GM23248 (cell line): ENCODE results near the gene HOXA9. TPM values are rescaled to one million over a fixed set of nuclear protein-coding genes. Genes with fewer than 3 reads are reported as not detected.

Experiments
- DNase-seq: peaks from one replicate; pipeline ENCODE4 v3.0.0-alpha.2; 2015
- H2AFZ ChIP-seq: fragments of 200-600 bp; sonication (generic); 2 replicates; pipeline ENCODE4 v1.6.1; 2016; ENCODE audit warnings: antibody characterized with exemption
- H3F3A ChIP-seq: fragments of 200-600 bp; sonication (generic); 2 replicates; pipeline ENCODE4 v1.6.1; 2016; ENCODE audit warnings: mild to moderate bottlenecking, antibody characterized with exemption, mixed run types; ENCODE audit not compliant: insufficient read depth
- H3K27ac ChIP-seq: fragments of 200-600 bp; sonication (generic); 2 replicates; pipeline ENCODE4 v1.5.1; 2016; ENCODE audit warnings: mild to moderate bottlenecking
- H3K27me3 ChIP-seq: fragments of 200-600 bp; sonication (generic); replicated peaks from 2 replicates; pipeline ENCODE4 v1.6.1; 2016; ENCODE audit warnings: mild to moderate bottlenecking; ENCODE audit not compliant: insufficient read depth
- H3K36me3 ChIP-seq: fragments of 200-600 bp; sonication (generic); 2 replicates; pipeline ENCODE4 v1.6.1; 2016; ENCODE audit warnings: low read depth, mild to moderate bottlenecking
- H3K4me1 ChIP-seq: fragments of 200-600 bp; sonication (generic); 2 replicates; pipeline ENCODE4 v1.6.1; 2016; ENCODE audit warnings: mild to moderate bottlenecking; ENCODE audit not compliant: insufficient read depth
- H3K4me2 ChIP-seq: fragments of 200-600 bp; sonication (generic); one replicate; pipeline ENCODE4 v1.6.1; 2016; ENCODE audit warnings: mild to moderate bottlenecking; ENCODE audit not compliant: unreplicated experiment
- H3K4me3 ChIP-seq: fragments of 200-600 bp; sonication (generic); 2 replicates; pipeline ENCODE4 v1.5.1; 2016; ENCODE audit warnings: mild to moderate bottlenecking
- H3K79me2 ChIP-seq: fragments of 200-600 bp; sonication (generic); 2 replicates; pipeline ENCODE4 v1.6.1; 2016; ENCODE audit warnings: mild to moderate bottlenecking; ENCODE audit not compliant: insufficient read depth
- H3K9ac ChIP-seq: fragments of 200-600 bp; sonication (generic); 2 replicates; pipeline ENCODE4 v1.6.1; 2016; ENCODE audit warnings: mild to moderate bottlenecking
- H3K9me2 ChIP-seq: fragments of 200-600 bp; sonication (generic); 2 replicates; pipeline ENCODE4 v1.6.1; 2016; ENCODE audit warnings: mixed run types, mild to moderate bottlenecking, moderate library complexity; ENCODE audit not compliant: insufficient read depth
- H3K9me3 ChIP-seq: fragments of 200-600 bp; sonication (generic); one replicate; pipeline ENCODE4 v1.6.1; 2017; ENCODE audit warnings: low read depth
- H4K20me1 ChIP-seq: fragments of 200-600 bp; sonication (generic); 2 replicates; pipeline ENCODE4 v1.6.0; 2016; ENCODE audit not compliant: insufficient read depth
- EZH2 ChIP-seq: fragments of 200-600 bp; sonication (generic); IDR thresholded peaks from 2 replicates; pipeline ENCODE4 v1.6.1; 2018; ENCODE audit warnings: antibody characterized with exemption, mild to moderate bottlenecking; ENCODE audit not compliant: insufficient read depth, poor library complexity, severe bottlenecking
- EZH2phosphoT487 ChIP-seq: fragments of 200-600 bp; sonication (generic); IDR thresholded peaks from 2 replicates; pipeline ENCODE4 v1.6.1; 2018; ENCODE audit warnings: antibody characterized with exemption, moderate library complexity, mild to moderate bottlenecking, low read depth; ENCODE audit not compliant: insufficient read depth
- WGBS, 2 experiments: methylation state at CpG; one replicate each; pipeline ENCODE4 v1.1.6; 2015 to 2017; ENCODE audit warnings: low lambda C conversion rate in 2 of 2, low coverage in 1 of 2; ENCODE audit errors: missing lambda C conversion rate in 2 of 2; 5-methylcytosine and 5-hydroxymethylcytosine counted together
- in situ Hi-C: fragments of 300-500 bp; cut with MboI; formaldehyde crosslinking; loops from 2 replicates; pipeline ENCODE4 v1.15.0; 2020
- polyA plus RNA-seq: library from polyadenylated mRNA; unstranded; fragments of >200 nt; fragmentation: Nextera tagmentation; extraction: Ambion mirVana; gene quantifications from 2 replicates; pipeline ENCODE4 v1.2.1, GENCODE V29; 2016
- total RNA-seq: library from RNA; depleted of rRNA; stranded (reverse); fragments of >200 nt; shearing (Covaris generic); gene quantifications from 2 replicates; pipeline ENCODE4 v1.2.3, GENCODE V29; 2014

The HOXA9 gene
- total and polyA plus RNA-seq, 2 experiments from 2014 or later = 28.3 to 43.7 TPM

GRCh38 chr7:27204851-27205322, 39.5 kb upstream of the HOXA9 start:
- H2AFZ ChIP-seq = peak overlapping the region; percentile 76
- WGBS, 2 experiments = 11% methylated on average over 40 to 41 of the region's 41 CpGs

GRCh38 chr7:27203964-27204594, 38.7 kb upstream of the HOXA9 start:
- Histone ChIP-seq H3K9me3 (no peaks in the 10 kb centered on the region), H2AFZ (no peak overlapping the region), H3K9ac (no peak overlapping the region), H3K36me3 (no peaks in the 10 kb centered on the region), H3K4me1 (no peaks in the 10 kb centered on the region), H3K27me3 (peaks cover 28% of the 10 kb centered on the region), H3K79me2 (no peaks in the 10 kb centered on the region), H3K4me2 (no peak overlapping the region), H4K20me1 (no peaks in the 10 kb centered on the region), H3K4me3 (no peak overlapping the region), H3K9me2 (no peaks in the 10 kb centered on the region), H3F3A (peaks cover 5% of the 10 kb centered on the region; the same call in 1 of the 2 replicates), H3K27ac (no peak overlapping the region)
- in situ Hi-C loops = loop anchor here (10.0 kb wide), 3 partner anchors 381 to 721 kb away; no protein-coding TSS in a partner anchor
- WGBS, 2 experiments = 95% methylated on average over 4 of the region's 4 CpGs
- TF ChIP-seq EZH2 (no peak), EZH2phosphoT487 (no peak)
- no peak for DNase-seq

More at GRCh38 chr7:27204851-27205322, 39.5 kb upstream of the HOXA9 start:
- no peak for TF ChIP-seq EZH2
- TF ChIP-seq EZH2phosphoT487 = no peak
- Histone ChIP-seq H3K4me3 (peak overlapping the region; percentile 61), H3K27me3 (peaks cover 28% of the 10 kb centered on the region), H3K9ac (peak overlapping the region; percentile 13; the same call in 1 of the 2 replicates), H3K4me1 (no peaks in the 10 kb centered on the region), H3F3A (peaks cover 5% of the 10 kb centered on the region; the same call in 1 of the 2 replicates), H4K20me1 (no peaks in the 10 kb centered on the region), H3K4me2 (peak overlapping the region; percentile 69), H3K27ac (no peak overlapping the region), H3K36me3 (no peaks in the 10 kb centered on the region), H3K9me3 (no peaks in the 10 kb centered on the region), H3K79me2 (no peaks in the 10 kb centered on the region), H3K9me2 (no peaks in the 10 kb centered on the region)
- DNase-seq = peak; percentile 64
- in situ Hi-C loops = loop anchor here (10.0 kb wide), 3 partner anchors 380 to 720 kb away; no protein-coding TSS in a partner anchor

GRCh38 chr7:27203365-27203953, 38.1 kb upstream of the HOXA9 start:
- H3F3A ChIP-seq = peaks cover 5% of the 10 kb centered on the region; the same call in 1 of the 2 replicates
- TF ChIP-seq EZH2 (no peak), EZH2phosphoT487 (no peak)
- no peaks in the 10 kb centered on the region for H3K9me2 ChIP-seq
- no peak overlapping the region for H3K4me3 ChIP-seq
- H4K20me1 ChIP-seq = no peaks in the 10 kb centered on the region
- H3K79me2 ChIP-seq = no peaks in the 10 kb centered on the region
- in situ Hi-C loops = loop anchor here (10.0 kb wide), 3 partner anchors 381 to 721 kb away; no protein-coding TSS in a partner anchor
- no peak overlapping the region for H3K27ac ChIP-seq
- no peak overlapping the region for H3K4me2 ChIP-seq
- no peak overlapping the region for H3K9ac ChIP-seq
- H2AFZ ChIP-seq = no peak overlapping the region
- peaks cover 34% of the 10 kb centered on the region for H3K27me3 ChIP-seq
- H3K9me3 ChIP-seq = no peaks in the 10 kb centered on the region
- 71 to 78% methylated on average over 10 of the region's 10 CpGs for WGBS, 2 experiments
- no peaks in the 10 kb centered on the region for H3K4me1 ChIP-seq
- no peaks in the 10 kb centered on the region for H3K36me3 ChIP-seq
- DNase-seq = no peak

GRCh38 chr7:27202862-27203134, 37.5 kb upstream of the HOXA9 start:
- Histone ChIP-seq H3K4me3 (no peak overlapping the region), H3K79me2 (no peaks in the 10 kb centered on the region), H3K27ac (no peak overlapping the region), H3K36me3 (no peaks in the 10 kb centered on the region), H3K9me3 (no peaks in the 10 kb centered on the region), H4K20me1 (no peaks in the 10 kb centered on the region), H3K4me1 (no peaks in the 10 kb centered on the region), H2AFZ (no peak overlapping the region), H3K9ac (no peak overlapping the region), H3F3A (peaks cover 5% of the 10 kb centered on the region; the same call in 1 of the 2 replicates), H3K27me3 (peaks cover 38% of the 10 kb centered on the region), H3K9me2 (no peaks in the 10 kb centered on the region), H3K4me2 (no peak overlapping the region)
- TF ChIP-seq EZH2 = no peak
- no peak for TF ChIP-seq EZH2phosphoT487
- no peak for DNase-seq
- in situ Hi-C loops = loop anchor here (10.0 kb wide), 3 partner anchors 382 to 722 kb away; no protein-coding TSS in a partner anchor
- WGBS, 2 experiments = 95 to 98% methylated on average over 3 of the region's 3 CpGs
